Activated T-cell treated with anti-CD3 and anti-CD28 coated beads, Interleukin-2, amount 50 U/mL, for 4 hours (primary cell): ENCODE data around the gene NME4. TPM values are rescaled to one million over a fixed set of nuclear protein-coding genes. Genes with fewer than 3 reads are reported as not detected.

Experiments used
- ATAC-seq, 2 donors: fragments of 200-7000 bp; cut with Tn5 transposase; one replicate each; pipeline ENCODE4 v1.10.0; 2021
- DNase-seq: peaks from one replicate; pipeline ENCODE4 v3.0.0-alpha.2; 2020
- H3K27me3 Mint-ChIP-seq: one replicate; pipeline ENCODE4 v1.8.0; 2021; ENCODE audit warnings: low read depth, mixed read lengths
- H3K36me3 Mint-ChIP-seq: one replicate; pipeline ENCODE4 v1.8.0; 2022; ENCODE audit warnings: mixed read lengths; ENCODE audit not compliant: insufficient read depth
- H3K4me1 Mint-ChIP-seq: one replicate; pipeline ENCODE4 v1.8.0; 2021; ENCODE audit warnings: low read depth, mixed read lengths
- H3K4me3 Mint-ChIP-seq: one replicate; pipeline ENCODE4 v1.8.0; 2021; ENCODE audit warnings: mild to moderate bottlenecking, moderate library complexity, mixed read lengths
- H3K9me3 Mint-ChIP-seq: one replicate; pipeline ENCODE4 v1.8.0; 2021; ENCODE audit warnings: mixed read lengths
- total RNA-seq, 3 donors: library from RNA; stranded (reverse); gene quantifications; one replicate each; pipeline ENCODE4 v1.2.1, GENCODE V29; 2021

The NME4 gene
- total RNA-seq, 3 donors from 2014 or later = 46.1 to 78.9 (median 52.7) TPM

DNA sequence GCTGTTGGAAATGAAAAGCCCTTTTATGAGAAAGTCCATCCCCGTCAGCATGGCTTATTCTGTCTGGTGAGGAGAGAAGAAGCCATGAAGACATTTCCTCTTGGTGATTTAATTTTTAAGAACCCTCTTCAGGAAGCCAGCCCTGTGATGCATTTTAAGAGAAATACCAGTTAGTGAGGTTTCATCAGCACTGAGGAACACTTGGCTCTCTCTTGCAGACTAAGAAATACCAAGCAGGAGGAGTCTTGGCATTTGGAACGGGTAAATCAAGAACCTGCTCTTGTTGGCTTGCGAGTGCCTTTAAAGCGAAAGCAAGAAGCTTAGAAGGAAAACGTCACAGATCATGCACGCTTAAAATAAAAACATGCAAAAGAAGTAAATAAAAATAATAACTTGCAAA is 46.0 kb downstream of the NME4 start:
- Mint-ChIP-seq H3K4me1 (peaks cover 2% of the 10 kb centered on the region), H3K9me3 (no peaks in the 10 kb centered on the region), H3K27me3 (no peaks in the 10 kb centered on the region), H3K36me3 (peaks cover 13% of the 10 kb centered on the region), H3K4me3 (no peak overlapping the region)
- no peak for ATAC-seq
- no peak for DNase-seq

- no peak for ATAC-seq
- no peaks in the 10 kb centered on the region for H3K27me3 Mint-ChIP-seq
- H3K4me3 Mint-ChIP-seq = no peak overlapping the region
- H3K9me3 Mint-ChIP-seq = no peaks in the 10 kb centered on the region
- H3K36me3 Mint-ChIP-seq = peaks cover 14% of the 10 kb centered on the region
- DNase-seq = no peak
- H3K4me1 Mint-ChIP-seq = peaks cover 2% of the 10 kb centered on the region
Measured at GRCh38 chr16:444027-444426, 47.0 kb downstream of the NME4 start.

- Mint-ChIP-seq H3K36me3 (peaks cover 8% of the 10 kb centered on the region), H3K4me1 (no peaks in the 10 kb centered on the region), H3K9me3 (no peaks in the 10 kb centered on the region), H3K4me3 (no peak overlapping the region), H3K27me3 (no peaks in the 10 kb centered on the region)
- ATAC-seq (no peak), DNase-seq (no peak)
Measured at GRCh38 chr16:445566-445965, 48.6 kb downstream of the NME4 start.

Other genes with a start within 250 kb of the NME4 start
- under 1 TPM; 0.38 to 0.45 (median 0.43) TPM for gene HBZ, start 244.6 kb upstream of the NME4 start, total RNA-seq
- gene HBM, start 231.2 kb upstream of the NME4 start, total RNA-seq = not detected
- gene HBA2, start 224.3 kb upstream of the NME4 start, total RNA-seq = not detected
- 1 to 10 TPM; 1.8 to 2.3 (median 2.3) TPM for gene HBA1, start 220.5 kb upstream of the NME4 start, total RNA-seq
- 1 to 10 TPM in 1 of 3 donors, under 1 TPM in 2; 0.43 to 1.6 (median 0.48) TPM for gene HBQ1, start 216.7 kb upstream of the NME4 start, total RNA-seq
- gene LUC7L, start 167.8 kb upstream of the NME4 start, total RNA-seq = 10 to 100 TPM; 76.0 to 82.0 (median 76.2) TPM
- 10 to 100 TPM; 14.5 to 19.3 (median 17.3) TPM for gene FAM234A, start 162.4 kb upstream of the NME4 start, total RNA-seq
- under 1 TPM in 1 of 3 donors, not detected in 2; 0.18 TPM for gene RGS11, start 121.3 kb upstream of the NME4 start, total RNA-seq
- gene ARHGDIG, start 116.6 kb upstream of the NME4 start, total RNA-seq = not detected
- gene PDIA2, start 114.0 kb upstream of the NME4 start, total RNA-seq = not detected
- gene AXIN1, start 44.5 kb upstream of the NME4 start, total RNA-seq = 10 to 100 TPM; 34.1 to 40.4 (median 35.4) TPM
- gene MRPL28, start 26.7 kb upstream of the NME4 start, total RNA-seq = 100 to 1,000 TPM; 124 to 136 (median 128) TPM
- 10 to 100 TPM; 33.4 to 39.1 (median 34.0) TPM for gene PGAP6, start 15.2 kb upstream of the NME4 start, total RNA-seq
- 10 to 100 TPM; 16.9 to 19.1 (median 17.8) TPM for gene DECR2, start 4.7 kb downstream of the NME4 start, total RNA-seq
- 10 to 100 TPM; 28.2 to 31.3 (median 28.8) TPM for gene RAB11FIP3, start 28.4 kb downstream of the NME4 start, total RNA-seq
- gene CAPN15, start 130.5 kb downstream of the NME4 start, total RNA-seq = 100 to 1,000 TPM; 134 to 164 (median 153) TPM
- gene PRR35, start 163.2 kb downstream of the NME4 start, total RNA-seq = under 1 TPM; 0.08 to 0.11 (median 0.10) TPM
- gene NHLRC4, start 169.8 kb downstream of the NME4 start, total RNA-seq = under 1 TPM; 0.13 to 0.18 (median 0.16) TPM
- 10 to 100 TPM; 45.0 to 47.8 (median 46.1) TPM for gene PIGQ, start 172.8 kb downstream of the NME4 start, total RNA-seq
- 10 to 100 TPM; 13.4 to 15.7 (median 14.6) TPM for gene RAB40C, start 192.9 kb downstream of the NME4 start, total RNA-seq
- under 1 TPM; 0.40 to 0.71 (median 0.49) TPM for gene WFIKKN1, start 233.8 kb downstream of the NME4 start, total RNA-seq
- 100 to 1,000 TPM; 132 to 174 (median 159) TPM for gene METTL26, start 239.1 kb downstream of the NME4 start, total RNA-seq
- 100 to 1,000 TPM in 1 of 3 donors, 10 to 100 TPM in 2; 83.1 to 104 (median 88.2) TPM for gene MCRIP2, start 244.6 kb downstream of the NME4 start, total RNA-seq